ENCODE measurements around the gene DOLK. TPM values are rescaled to one million over a fixed set of nuclear protein-coding genes. Genes with fewer than 3 reads are reported as not detected.
A peak's percentile ranks its signal among the peaks of the same experiment; 100 is the strongest.

The DOLK gene
- total and polyA plus RNA-seq, 4 donors, result 9.5 to 15.3 (median 11.7) TPM

DNA sequence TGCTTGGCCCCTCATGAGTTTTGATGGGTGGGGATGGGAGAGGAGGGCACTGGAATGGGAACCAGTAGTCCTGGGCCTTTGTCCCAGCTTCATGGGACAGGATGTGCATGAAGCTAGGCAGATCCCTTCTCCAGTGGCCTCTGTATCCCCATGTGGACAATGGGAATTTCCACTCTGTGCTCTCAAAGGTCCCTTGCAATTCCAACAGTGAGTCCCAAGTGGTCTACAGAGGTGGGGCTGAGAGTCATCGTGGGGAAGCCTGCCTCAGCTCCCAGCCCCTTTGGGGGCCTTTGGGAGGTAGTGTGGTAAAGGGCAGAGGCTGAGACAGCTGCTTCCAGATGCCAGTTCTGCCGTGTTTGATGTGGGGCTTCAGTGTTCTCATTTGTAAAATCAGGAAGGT, 28.5 kb downstream of the DOLK start:
- no peaks in the 10 kb centered on the region for H3K27me3 ChIP-seq (ENCODE audit: control insufficient read depth in 4 of 4, insufficient read depth in 4 of 4, low read length in 3 of 4)
- H3K9ac ChIP-seq (ENCODE audit: low read depth in 1 of 2, low read length in 2 of 2), result peak overlapping the region in 1 of 2 donors; percentile 24
- no peak for DNase-seq (ENCODE audit: low spot score)
- peaks cover 2 to 3% (median 2%) of the 10 kb centered on the region in 4 donors for H3K36me3 ChIP-seq (ENCODE audit: control insufficient read depth in 4 of 4, insufficient read depth in 3 of 4, low read depth in 1 of 4, low read length in 3 of 4)
- 52% methylated on average over 2 of the region's 2 CpGs for WGBS
- no peaks in the 10 kb centered on the region for H3K9me3 ChIP-seq (ENCODE audit: control insufficient read depth in 4 of 4, low read length in 3 of 4)
- peak overlapping the region; percentile 82 for H3K27ac ChIP-seq (ENCODE audit: low read depth in 1 of 2, low read length in 2 of 2)
- H3K4me1 ChIP-seq (ENCODE audit: control insufficient read depth in 4 of 4, insufficient read depth in 4 of 4, low read length in 3 of 4), result peaks cover 9 to 68% (median 47%) of the 10 kb centered on the region in 4 donors
- TF ChIP-seq HNF4A (conservative IDR thresholded peaks at IDR 0.05) (no peak), RAD21 (IDR thresholded peaks at IDR 0.05) (no peak), TAF1 (conservative IDR thresholded peaks at IDR 0.05) (no peak), SP1 (IDR thresholded peaks at IDR 0.05) (no peak), FOXA2 (IDR thresholded peaks at IDR 0.05) (no peak), FOXA1 (IDR thresholded peaks at IDR 0.05) (no peak), YY1 (IDR thresholded peaks at IDR 0.05) (no peak), EGR1 (IDR thresholded peaks at IDR 0.05; ENCODE audit: low read depth in 2 of 2) (no peak), NR2F2 (IDR thresholded peaks at IDR 0.05) (no peak)
- TF ChIP-seq, protein P1, sequence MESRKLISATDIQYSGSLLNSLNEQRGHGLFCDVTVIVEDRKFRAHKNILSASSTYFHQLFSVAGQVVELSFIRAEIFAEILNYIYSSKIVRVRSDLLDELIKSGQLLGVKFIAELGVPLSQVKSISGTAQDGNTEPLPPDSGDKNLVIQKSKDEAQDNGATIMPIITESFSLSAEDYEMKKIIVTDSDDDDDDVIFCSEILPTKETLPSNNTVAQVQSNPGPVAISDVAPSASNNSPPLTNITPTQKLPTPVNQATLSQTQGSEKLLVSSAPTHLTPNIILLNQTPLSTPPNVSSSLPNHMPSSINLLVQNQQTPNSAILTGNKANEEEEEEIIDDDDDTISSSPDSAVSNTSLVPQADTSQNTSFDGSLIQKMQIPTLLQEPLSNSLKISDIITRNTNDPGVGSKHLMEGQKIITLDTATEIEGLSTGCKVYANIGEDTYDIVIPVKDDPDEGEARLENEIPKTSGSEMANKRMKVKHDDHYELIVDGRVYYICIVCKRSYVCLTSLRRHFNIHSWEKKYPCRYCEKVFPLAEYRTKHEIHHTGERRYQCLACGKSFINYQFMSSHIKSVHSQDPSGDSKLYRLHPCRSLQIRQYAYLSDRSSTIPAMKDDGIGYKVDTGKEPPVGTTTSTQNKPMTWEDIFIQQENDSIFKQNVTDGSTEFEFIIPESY (IDR thresholded peaks at IDR 0.05), result no peak
- TF ChIP-seq, protein P2, sequence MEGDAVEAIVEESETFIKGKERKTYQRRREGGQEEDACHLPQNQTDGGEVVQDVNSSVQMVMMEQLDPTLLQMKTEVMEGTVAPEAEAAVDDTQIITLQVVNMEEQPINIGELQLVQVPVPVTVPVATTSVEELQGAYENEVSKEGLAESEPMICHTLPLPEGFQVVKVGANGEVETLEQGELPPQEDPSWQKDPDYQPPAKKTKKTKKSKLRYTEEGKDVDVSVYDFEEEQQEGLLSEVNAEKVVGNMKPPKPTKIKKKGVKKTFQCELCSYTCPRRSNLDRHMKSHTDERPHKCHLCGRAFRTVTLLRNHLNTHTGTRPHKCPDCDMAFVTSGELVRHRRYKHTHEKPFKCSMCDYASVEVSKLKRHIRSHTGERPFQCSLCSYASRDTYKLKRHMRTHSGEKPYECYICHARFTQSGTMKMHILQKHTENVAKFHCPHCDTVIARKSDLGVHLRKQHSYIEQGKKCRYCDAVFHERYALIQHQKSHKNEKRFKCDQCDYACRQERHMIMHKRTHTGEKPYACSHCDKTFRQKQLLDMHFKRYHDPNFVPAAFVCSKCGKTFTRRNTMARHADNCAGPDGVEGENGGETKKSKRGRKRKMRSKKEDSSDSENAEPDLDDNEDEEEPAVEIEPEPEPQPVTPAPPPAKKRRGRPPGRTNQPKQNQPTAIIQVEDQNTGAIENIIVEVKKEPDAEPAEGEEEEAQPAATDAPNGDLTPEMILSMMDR (IDR thresholded peaks at IDR 0.05; ENCODE audit: low read depth, low read length, missing input control), result no peak
- TF ChIP-seq, protein P3, sequence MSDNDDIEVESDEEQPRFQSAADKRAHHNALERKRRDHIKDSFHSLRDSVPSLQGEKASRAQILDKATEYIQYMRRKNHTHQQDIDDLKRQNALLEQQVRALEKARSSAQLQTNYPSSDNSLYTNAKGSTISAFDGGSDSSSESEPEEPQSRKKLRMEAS (IDR thresholded peaks at IDR 0.05), result no peak
- H3K4me3 ChIP-seq (ENCODE audit: low read depth in 1 of 3, low read length in 3 of 3), result no peak overlapping the region

DNA sequence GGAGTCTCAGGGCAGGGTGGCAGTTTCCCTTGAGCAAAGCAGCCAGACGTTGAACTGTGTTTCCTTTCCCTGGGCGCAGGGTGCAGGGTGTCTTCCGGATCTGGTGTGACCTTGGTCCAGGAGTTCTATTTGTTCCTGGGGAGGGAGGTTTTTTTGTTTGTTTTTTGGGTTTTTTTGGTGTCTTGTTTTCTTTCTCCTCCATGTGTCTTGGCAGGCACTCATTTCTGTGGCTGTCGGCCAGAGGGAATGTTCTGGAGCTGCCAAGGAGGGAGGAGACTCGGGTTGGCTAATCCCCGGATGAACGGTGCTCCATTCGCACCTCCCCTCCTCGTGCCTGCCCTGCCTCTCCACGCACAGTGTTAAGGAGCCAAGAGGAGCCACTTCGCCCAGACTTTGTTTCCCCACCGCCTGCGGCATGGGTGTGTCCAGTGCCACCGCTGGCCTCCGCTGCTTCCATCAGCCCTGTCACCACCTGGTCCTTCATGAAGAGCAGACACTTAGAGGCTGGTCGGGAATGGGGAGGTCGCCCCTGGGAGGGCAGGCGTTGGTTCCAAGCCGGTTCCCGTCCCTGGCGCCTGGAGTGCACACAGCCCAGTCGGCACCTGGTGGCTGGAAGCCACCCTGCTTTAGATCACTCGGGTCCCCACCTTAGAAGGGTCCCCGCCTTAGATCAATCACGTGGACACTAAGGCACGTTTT, 30.1 kb downstream of the DOLK start:
- H3K27me3 ChIP-seq (ENCODE audit: control insufficient read depth in 4 of 4, insufficient read depth in 4 of 4, low read length in 3 of 4), result no peaks in the 10 kb centered on the region
- peak overlapping the region; percentile 63 to 95 (median 66) for H3K4me3 ChIP-seq (ENCODE audit: low read depth in 1 of 3, low read length in 3 of 3)
- peaks cover 10 to 74% (median 49%) of the 10 kb centered on the region in 4 donors for H3K4me1 ChIP-seq (ENCODE audit: control insufficient read depth in 4 of 4, insufficient read depth in 4 of 4, low read length in 3 of 4)
- no peak for DNase-seq (ENCODE audit: low spot score)
- peak overlapping the region; percentile 88 to 94 for H3K9ac ChIP-seq (ENCODE audit: low read depth in 1 of 2, low read length in 2 of 2)
- H3K9me3 ChIP-seq (ENCODE audit: control insufficient read depth in 4 of 4, low read length in 3 of 4), result no peaks in the 10 kb centered on the region
- WGBS, result 44% methylated on average over 26 of the region's 26 CpGs
- H3K36me3 ChIP-seq (ENCODE audit: control insufficient read depth in 4 of 4, insufficient read depth in 3 of 4, low read depth in 1 of 4, low read length in 3 of 4), result peaks cover 3 to 8% (median 4%) of the 10 kb centered on the region in 4 donors
- H3K27ac ChIP-seq (ENCODE audit: low read depth in 1 of 2, low read length in 2 of 2), result peak overlapping the region; percentile 78 to 95
- TF ChIP-seq, protein P4, sequence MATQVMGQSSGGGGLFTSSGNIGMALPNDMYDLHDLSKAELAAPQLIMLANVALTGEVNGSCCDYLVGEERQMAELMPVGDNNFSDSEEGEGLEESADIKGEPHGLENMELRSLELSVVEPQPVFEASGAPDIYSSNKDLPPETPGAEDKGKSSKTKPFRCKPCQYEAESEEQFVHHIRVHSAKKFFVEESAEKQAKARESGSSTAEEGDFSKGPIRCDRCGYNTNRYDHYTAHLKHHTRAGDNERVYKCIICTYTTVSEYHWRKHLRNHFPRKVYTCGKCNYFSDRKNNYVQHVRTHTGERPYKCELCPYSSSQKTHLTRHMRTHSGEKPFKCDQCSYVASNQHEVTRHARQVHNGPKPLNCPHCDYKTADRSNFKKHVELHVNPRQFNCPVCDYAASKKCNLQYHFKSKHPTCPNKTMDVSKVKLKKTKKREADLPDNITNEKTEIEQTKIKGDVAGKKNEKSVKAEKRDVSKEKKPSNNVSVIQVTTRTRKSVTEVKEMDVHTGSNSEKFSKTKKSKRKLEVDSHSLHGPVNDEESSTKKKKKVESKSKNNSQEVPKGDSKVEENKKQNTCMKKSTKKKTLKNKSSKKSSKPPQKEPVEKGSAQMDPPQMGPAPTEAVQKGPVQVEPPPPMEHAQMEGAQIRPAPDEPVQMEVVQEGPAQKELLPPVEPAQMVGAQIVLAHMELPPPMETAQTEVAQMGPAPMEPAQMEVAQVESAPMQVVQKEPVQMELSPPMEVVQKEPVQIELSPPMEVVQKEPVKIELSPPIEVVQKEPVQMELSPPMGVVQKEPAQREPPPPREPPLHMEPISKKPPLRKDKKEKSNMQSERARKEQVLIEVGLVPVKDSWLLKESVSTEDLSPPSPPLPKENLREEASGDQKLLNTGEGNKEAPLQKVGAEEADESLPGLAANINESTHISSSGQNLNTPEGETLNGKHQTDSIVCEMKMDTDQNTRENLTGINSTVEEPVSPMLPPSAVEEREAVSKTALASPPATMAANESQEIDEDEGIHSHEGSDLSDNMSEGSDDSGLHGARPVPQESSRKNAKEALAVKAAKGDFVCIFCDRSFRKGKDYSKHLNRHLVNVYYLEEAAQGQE (IDR thresholded peaks at IDR 0.05), result peak; percentile 87
- TF ChIP-seq, protein P2 (IDR thresholded peaks at IDR 0.05; ENCODE audit: low read depth, low read length, missing input control), result peak; percentile 0
- TF ChIP-seq HNF4G (IDR thresholded peaks at IDR 0.05) (peak; percentile 74), RXRA (IDR thresholded peaks at IDR 0.05) (peak; percentile 87 to 90), YY1 (IDR thresholded peaks at IDR 0.05) (peak; percentile 91), NR2F2 (IDR thresholded peaks at IDR 0.05) (peak; percentile 97), RAD21 (IDR thresholded peaks at IDR 0.05) (peak; percentile 52 to 61), FOXA2 (IDR thresholded peaks at IDR 0.05) (peak; percentile 71), JUND (IDR thresholded peaks at IDR 0.05) (peak; percentile 42 to 66), HNF4A (conservative IDR thresholded peaks at IDR 0.05) (peak; percentile 90), TAF1 (conservative IDR thresholded peaks at IDR 0.05) (peak; percentile 79), FOXA1 (IDR thresholded peaks at IDR 0.05) (no peak)
- TF ChIP-seq, protein P5, sequence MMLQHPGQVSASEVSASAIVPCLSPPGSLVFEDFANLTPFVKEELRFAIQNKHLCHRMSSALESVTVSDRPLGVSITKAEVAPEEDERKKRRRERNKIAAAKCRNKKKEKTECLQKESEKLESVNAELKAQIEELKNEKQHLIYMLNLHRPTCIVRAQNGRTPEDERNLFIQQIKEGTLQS (IDR thresholded peaks at IDR 0.05), result no peak
- TF ChIP-seq, protein P1 (IDR thresholded peaks at IDR 0.05), result no peak
- TF ChIP-seq, protein P3 (IDR thresholded peaks at IDR 0.05), result peak; percentile 100
